Caco-2 (cell line): ENCODE measurements around the gene MRGPRF. TPM values are rescaled to one million over a fixed set of nuclear protein-coding genes. Genes with fewer than 3 reads are reported as not detected.
A peak's percentile ranks its signal among the peaks of the same experiment; 100 is the strongest.

ENCODE experiments used
- BruUV-seq: library from RNA; stranded (reverse); fragments of 400-500 nt; replicated peaks from 2 replicates; lab custom pipeline; 2021; lab: Mats Ljungman, UMichigan
- CTCF ChIA-PET: fragments of 300-600 bp; sonication (Branson Sonifier 250); formaldehyde crosslinking; loops from one replicate; lab custom pipeline; 2022; ENCODE audit warnings: antibody characterized with exemption; lab: Charles Lee
- POLR2A ChIA-PET: fragments of 300-600 bp; sonication (Branson Sonifier 250); formaldehyde crosslinking; loops from one replicate; lab custom pipeline; 2022; ENCODE audit warnings: antibody characterized with exemption; lab: Charles Lee
- DNase-seq, 2 experiments: peaks; one replicate each; pipeline versions ENCODE4 v3.0.0 to v3.0.0-alpha.2; 2020 to 2022
- H3K27me3 ChIP-seq: replicated peaks from 2 replicates; pipeline ENCODE4 v1.6.0; 2011; ENCODE audit warnings: low read length; ENCODE audit not compliant: control insufficient read depth, insufficient read depth
- H3K36me3 ChIP-seq: 2 replicates; pipeline ENCODE4 v1.5.1; 2011; ENCODE audit warnings: low read length; ENCODE audit not compliant: control insufficient read depth, insufficient read depth
- H3K4me1 ChIP-seq: fragments of 250-450 bp; sonication (Bioruptor Pico); 2 replicates; pipeline ENCODE4 v1.5.1; 2020; ENCODE audit warnings: mild to moderate bottlenecking
- H3K4me3 ChIP-seq: 2 replicates; pipeline ENCODE4 v1.5.1; 2011; ENCODE audit warnings: low read depth, mild to moderate bottlenecking, control low read depth, low read length
- H3K9me3 ChIP-seq: fragments of 250-450 bp; sonication (Bioruptor Pico); 2 replicates; pipeline ENCODE4 v1.5.1; 2020; ENCODE audit warnings: mild to moderate bottlenecking, moderate library complexity
- H3K27ac Mint-ChIP-seq: one replicate; pipeline ENCODE4 v1.8.0; 2022; ENCODE audit warnings: mixed read lengths; ENCODE audit not compliant: unreplicated experiment
- H3K27me3 Mint-ChIP-seq: one replicate; pipeline ENCODE4 v1.8.0; 2022; ENCODE audit warnings: mixed read lengths; ENCODE audit not compliant: insufficient read depth, unreplicated experiment
- H3K36me3 Mint-ChIP-seq: one replicate; pipeline ENCODE4 v1.8.0; 2022; ENCODE audit warnings: mild to moderate bottlenecking, mixed read lengths; ENCODE audit not compliant: insufficient read depth, unreplicated experiment
- H3K4me1 Mint-ChIP-seq: one replicate; pipeline ENCODE4 v1.8.0; 2022; ENCODE audit warnings: low read depth, mixed read lengths; ENCODE audit not compliant: unreplicated experiment
- H3K4me3 Mint-ChIP-seq: one replicate; pipeline ENCODE4 v1.8.0; 2022; ENCODE audit warnings: mild to moderate bottlenecking, moderate library complexity, mixed read lengths; ENCODE audit not compliant: unreplicated experiment
- H3K9me3 Mint-ChIP-seq: one replicate; pipeline ENCODE4 v1.8.0; 2022; ENCODE audit warnings: mixed read lengths; ENCODE audit not compliant: unreplicated experiment
- CTCF ChIP-seq, 2 experiments: fragments of 200-600 bp in 1 of 2; IDR thresholded peaks; 1 replicate in 1 of 2; 2 replicates in 1 of 2; pipeline versions ENCODE4 v1.5.1 to v1.8.0; 2011 to 2022; ENCODE audit warnings: antibody characterized with exemption in 1 of 2, control low read depth in 1 of 2, inconsistent platforms in 1 of 2, low read depth in 1 of 2, low read length in 1 of 2, mild to moderate bottlenecking in 1 of 2, moderate library complexity in 1 of 2; ENCODE audit not compliant: insufficient read depth in 1 of 2, severe bottlenecking in 1 of 2, unreplicated experiment in 1 of 2
- intact Hi-C: fragments of 100-400 bp; cut with micrococcal nuclease; formaldehyde crosslinking; loops from one replicate; pipeline ENCODE4 v1.10.0; 2022; ENCODE audit not compliant: unreplicated experiment
- total RNA-seq: library from RNA; stranded (reverse); gene quantifications from 2 replicates; pipeline ENCODE4 v1.2.3, GENCODE V29; 2022

Gene MRGPRF
- total RNA-seq, 1 experiment from 2014 or later, result 0.14 TPM

GRCh38 chr11:68994161-68994893 lies 18.7 kb downstream of the MRGPRF start:
- no peaks in the 10 kb centered on the region for H3K9me3 Mint-ChIP-seq
- CTCF ChIA-PET, result no interaction called here
- BruUV-seq, result no TSS peak
- Histone ChIP-seq H3K4me1 (no peaks in the 10 kb centered on the region), H3K27me3 (no peaks in the 10 kb centered on the region), H3K4me3 (no peak overlapping the region), H3K36me3 (no peaks in the 10 kb centered on the region), H3K9me3 (no peaks in the 10 kb centered on the region)
- TF ChIP-seq CTCF (IDR thresholded peaks at IDR 0.05; ENCODE audit: insufficient read depth in 1 of 2, low read depth in 1 of 2, low read length in 1 of 2, severe bottlenecking in 1 of 2, unreplicated experiment in 1 of 2), result no peak
- intact Hi-C loops, result no loop called here
- H3K4me3 Mint-ChIP-seq, result no peak overlapping the region
- H3K27me3 Mint-ChIP-seq, result peaks cover 2% of the 10 kb centered on the region
- H3K4me1 Mint-ChIP-seq, result peaks cover 5% of the 10 kb centered on the region
- POLR2A ChIA-PET, result no interaction called here
- H3K27ac Mint-ChIP-seq, result no peak overlapping the region
- DNase-seq, result peak in 1 of 2 experiments; percentile 34
- no peaks in the 10 kb centered on the region for H3K36me3 Mint-ChIP-seq

- no peaks in the 10 kb centered on the region for H3K27me3 ChIP-seq
- DNase-seq, result no peak
- H3K4me1 ChIP-seq, result no peaks in the 10 kb centered on the region
- peaks cover 5% of the 10 kb centered on the region for H3K4me1 Mint-ChIP-seq
- H3K27me3 Mint-ChIP-seq, result peaks cover 2% of the 10 kb centered on the region
- intact Hi-C loops, result no loop called here
- H3K9me3 Mint-ChIP-seq, result no peaks in the 10 kb centered on the region
- ChIA-PET POLR2A (no interaction called here), CTCF (no interaction called here)
- H3K4me3 Mint-ChIP-seq, result no peak overlapping the region
- no peak overlapping the region for H3K27ac Mint-ChIP-seq
- H3K36me3 ChIP-seq, result no peaks in the 10 kb centered on the region
- no peaks in the 10 kb centered on the region for H3K36me3 Mint-ChIP-seq
- H3K9me3 ChIP-seq, result no peaks in the 10 kb centered on the region
- TF ChIP-seq CTCF (IDR thresholded peaks at IDR 0.05; ENCODE audit: insufficient read depth in 1 of 2, low read depth in 1 of 2, low read length in 1 of 2, severe bottlenecking in 1 of 2, unreplicated experiment in 1 of 2), result no peak
- H3K4me3 ChIP-seq, result no peak overlapping the region
- BruUV-seq, result no TSS peak
Measured at GRCh38 chr11:68993546-68993945, 19.5 kb downstream of the MRGPRF start.

GRCh38 chr11:68992743-68993255 lies 20.2 kb downstream of the MRGPRF start:
- intact Hi-C loops, result no loop called here
- H3K27ac Mint-ChIP-seq, result no peak overlapping the region
- TF ChIP-seq CTCF (IDR thresholded peaks at IDR 0.05; ENCODE audit: insufficient read depth in 1 of 2, low read depth in 1 of 2, low read length in 1 of 2, severe bottlenecking in 1 of 2, unreplicated experiment in 1 of 2), result no peak
- H3K36me3 Mint-ChIP-seq, result no peaks in the 10 kb centered on the region
- peaks cover 5% of the 10 kb centered on the region for H3K4me1 Mint-ChIP-seq
- peak in 1 of 2 experiments; percentile 35 for DNase-seq
- H3K4me3 Mint-ChIP-seq, result no peak overlapping the region
- ChIA-PET POLR2A (no interaction called here), CTCF (interaction anchor here (0.6 kb wide), 1 partner anchor 53 kb away, joined by 3 read pairs; no protein-coding TSS in a partner anchor)
- no TSS peak for BruUV-seq
- H3K27me3 ChIP-seq, result no peaks in the 10 kb centered on the region
- H3K27me3 Mint-ChIP-seq, result peaks cover 2% of the 10 kb centered on the region
- H3K4me3 ChIP-seq, result no peak overlapping the region
- H3K9me3 Mint-ChIP-seq, result no peaks in the 10 kb centered on the region
- H3K36me3 ChIP-seq, result no peaks in the 10 kb centered on the region
- no peaks in the 10 kb centered on the region for H3K9me3 ChIP-seq
- H3K4me1 ChIP-seq, result no peaks in the 10 kb centered on the region
